Keratinocyte (primary cell): ENCODE data around the gene PRKCH. TPM values are rescaled to one million over a fixed set of nuclear protein-coding genes. Genes with fewer than 3 reads are reported as not detected.

Source experiments
- DNase-seq: peaks from one replicate; pipeline ENCODE4 v3.0.0-alpha.2; 2011; ENCODE audit warnings: low read depth, missing footprints, low spot score
- FAIRE-seq: peaks from 2 replicates; lab custom pipeline; 2011; peaks lifted over from hg19 to GRCh38; lab: Jason Lieb, UNC
- H2AFZ ChIP-seq: 2 replicates; pipeline ENCODE4 v1.6.0; 2012; ENCODE audit warnings: low read length, control low read depth, inconsistent platforms; ENCODE audit not compliant: control insufficient read depth
- H3K27ac ChIP-seq: 2 replicates; pipeline ENCODE4 v1.5.1; 2011; ENCODE audit warnings: low read length; ENCODE audit not compliant: control insufficient read depth, insufficient read depth
- H3K27me3 ChIP-seq: 3 replicates; pipeline ENCODE4 v1.6.0; 2011; ENCODE audit warnings: low read length; ENCODE audit not compliant: control insufficient read depth, insufficient read depth; ENCODE audit errors: extremely low read depth
- H3K36me3 ChIP-seq, 2 experiments: 2 replicates in 1 of 2; 3 replicates in 1 of 2; pipeline ENCODE4 v1.5.1; 2011; ENCODE audit warnings: low read length in 2 of 2, mild to moderate bottlenecking in 1 of 2; ENCODE audit not compliant: control insufficient read depth in 2 of 2, insufficient read depth in 2 of 2; ENCODE audit errors: extremely low read depth in 1 of 2
- H3K4me1 ChIP-seq: 3 replicates; pipeline ENCODE4 v1.5.1; 2011; ENCODE audit warnings: low read length; ENCODE audit not compliant: control insufficient read depth, insufficient read depth; ENCODE audit errors: extremely low read depth
- H3K4me2 ChIP-seq: 3 replicates; pipeline ENCODE4 v1.6.0; 2011; ENCODE audit warnings: low read depth, low read length; ENCODE audit not compliant: control insufficient read depth, insufficient read depth; ENCODE audit errors: extremely low read depth
- H3K4me3 ChIP-seq, 3 experiments: fragments of 200-600 bp in 1 of 3; sonication (generic) in 1 of 3; 2 replicates in 2 of 3; 3 replicates in 1 of 3; pipeline ENCODE4 v1.5.1; 2011 to 2016; ENCODE audit warnings: low read length in 3 of 3, mild to moderate bottlenecking in 3 of 3, control low read depth in 2 of 3, inconsistent platforms in 1 of 3, low read depth in 1 of 3, mixed read lengths in 1 of 3, mixed run types in 1 of 3, moderate library complexity in 1 of 3; ENCODE audit not compliant: control insufficient read depth in 2 of 3, insufficient read depth in 2 of 3; ENCODE audit errors: extremely low read depth in 1 of 3
- H3K79me2 ChIP-seq: 2 replicates; pipeline ENCODE4 v1.6.0; 2012; ENCODE audit warnings: low read length; ENCODE audit not compliant: control insufficient read depth, insufficient read depth
- H3K9ac ChIP-seq: 3 replicates; pipeline ENCODE4 v1.6.0; 2011; ENCODE audit warnings: low read length; ENCODE audit not compliant: control insufficient read depth, insufficient read depth; ENCODE audit errors: extremely low read depth
- H3K9me1 ChIP-seq: 3 replicates; pipeline ENCODE4 v1.6.0; 2011; ENCODE audit warnings: low read length; ENCODE audit not compliant: control insufficient read depth, insufficient read depth; ENCODE audit errors: extremely low read depth
- H3K9me3 ChIP-seq: 2 replicates; pipeline ENCODE4 v1.5.1; 2012; ENCODE audit warnings: low read depth, low read length; ENCODE audit not compliant: control insufficient read depth
- H4K20me1 ChIP-seq: 3 replicates; pipeline ENCODE4 v1.6.0; 2011; ENCODE audit warnings: low read length; ENCODE audit not compliant: control insufficient read depth, insufficient read depth; ENCODE audit errors: extremely low read depth
- CTCF ChIP-seq, 3 experiments: IDR thresholded peaks in 1 of 3; conservative IDR thresholded peaks in 1 of 3; optimal IDR thresholded peaks in 1 of 3; 2 replicates in 2 of 3; 3 replicates in 1 of 3; pipeline versions ENCODE3 to v1.5.1; 2011; ENCODE audit warnings: low read length in 3 of 3, mild to moderate bottlenecking in 3 of 3, moderate library complexity in 2 of 3, control low read depth in 1 of 3, inconsistent platforms in 1 of 3; ENCODE audit not compliant: insufficient read depth in 2 of 3; ENCODE audit errors: extremely low read depth in 1 of 3
- EZH2 ChIP-seq: IDR thresholded peaks from one replicate; pipeline ENCODE4 v1.6.1; 2012; ENCODE audit warnings: inconsistent platforms, mild to moderate bottlenecking, low read length, moderate library complexity
- dilution Hi-C: fragments of 300-500 bp; cut with MboI; formaldehyde crosslinking; loops from one replicate; pipeline ENCODE4 v1.7.0; 2020; ENCODE audit warnings: low sequenced_read_pairs; ENCODE audit not compliant: extremely low pct_ligation_motif_present
- polyA plus RNA-seq, 5 experiments: library from polyadenylated mRNA; depleted of rRNA in 3 of 5; stranded (reverse) in 3 of 5; stranded (forward) in 1 of 5; unstranded in 1 of 5; fragments of >200 nt; gene quantifications; 1 replicate in 1 of 5; 2 replicates in 3 of 5; 3 replicates in 1 of 5; pipeline versions ENCODE4 v1.2.1 to v1.2.3, GENCODE V29; 2011 to 2012; ENCODE audit warnings: missing spikeins in 2 of 5, low read depth in 1 of 5, low replicate concordance in 1 of 5

PRKCH gene
- polyA plus RNA-seq, 1 donor (not counting 4 experiments of a cell fraction or from before 2014, with no cell fraction given) = 13.7 TPM

GRCh38 chr14:61537563-61538463 lies 216.4 kb downstream of the PRKCH start:
- Histone ChIP-seq H3K27ac (peak overlapping the region; percentile 85), H3K4me3 (peak overlapping the region in 1 of 3 experiments; percentile 13), H3K4me1 (peaks cover 31% of the 10 kb centered on the region), H4K20me1 (no peaks in the 10 kb centered on the region), H3K27me3 (no peaks in the 10 kb centered on the region), H3K36me3 (no peaks in the 10 kb centered on the region), H3K9me1 (no peaks in the 10 kb centered on the region), H3K79me2 (no peaks in the 10 kb centered on the region), H3K9ac (peak overlapping the region; percentile 67), H3K9me3 (no peaks in the 10 kb centered on the region), H3K4me2 (peak overlapping the region; percentile 67), H2AFZ (peak overlapping the region; percentile 31)
- no peak for TF ChIP-seq EZH2
- no peak for TF ChIP-seq CTCF (optimal IDR thresholded peaks at IDR 0.05 in 1 of 3, IDR thresholded peaks at IDR 0.05 in 1 of 3, conservative IDR thresholded peaks at IDR 0.05 in 1 of 3; ENCODE audit: extremely low read depth in 1 of 3, insufficient read depth in 2 of 3, low read length in 3 of 3)
- FAIRE-seq = peak; percentile 91
- DNase-seq = peak; percentile 98
- dilution Hi-C loops = no loop called here

- Histone ChIP-seq H3K27me3 (no peaks in the 10 kb centered on the region), H3K4me3 (no peak overlapping the region), H3K9me1 (no peaks in the 10 kb centered on the region), H3K4me1 (peaks cover 23% of the 10 kb centered on the region), H3K9me3 (no peaks in the 10 kb centered on the region), H2AFZ (no peak overlapping the region), H3K79me2 (no peaks in the 10 kb centered on the region), H4K20me1 (no peaks in the 10 kb centered on the region), H3K27ac (peak overlapping the region; percentile 85), H3K4me2 (no peak overlapping the region), H3K36me3 (no peaks in the 10 kb centered on the region), H3K9ac (peak overlapping the region; percentile 67)
- FAIRE-seq (no peak), DNase-seq (no peak)
- dilution Hi-C loops = no loop called here
- TF ChIP-seq EZH2 (no peak), CTCF (optimal IDR thresholded peaks at IDR 0.05 in 1 of 3, IDR thresholded peaks at IDR 0.05 in 1 of 3, conservative IDR thresholded peaks at IDR 0.05 in 1 of 3; ENCODE audit: extremely low read depth in 1 of 3, insufficient read depth in 2 of 3, low read length in 3 of 3) (no peak)
Measured at GRCh38 chr14:61538464-61539022, 217.2 kb downstream of the PRKCH start.
